HFF-Myc (cell line): Measurements from ENCODE around the gene PHC1.
"Not testable (repeated sequence)": the region's sequence is repeated elsewhere in the genome, so short reads cannot be mapped to it uniquely, and the experiment has no call there.

Experiments used
- DNase-seq: peaks from one replicate; pipeline ENCODE4 v3.0.0-alpha.2; 2011; ENCODE audit warnings: low read depth; ENCODE audit errors: extremely low read depth
- H3K4me3 ChIP-seq: replicated peaks from 2 replicates; pipeline ENCODE4 v1.5.1; 2011; ENCODE audit warnings: low read depth, mild to moderate bottlenecking, control low read depth, low read length
- TF ChIP-seq, protein P1 (sequence below): IDR thresholded peaks from 2 replicates; pipeline ENCODE4 v1.5.1; 2012; ENCODE audit warnings: mild to moderate bottlenecking, low read depth, low read length, control low read depth; ENCODE audit errors: missing control alignments

PHC1 gene

GRCh38 chr12:8897081-8897480 lies 17.2 kb upstream of the PHC1 start:
- H3K4me3 ChIP-seq: no peak overlapping the region
- no peak for DNase-seq
- TF ChIP-seq, protein P1, sequence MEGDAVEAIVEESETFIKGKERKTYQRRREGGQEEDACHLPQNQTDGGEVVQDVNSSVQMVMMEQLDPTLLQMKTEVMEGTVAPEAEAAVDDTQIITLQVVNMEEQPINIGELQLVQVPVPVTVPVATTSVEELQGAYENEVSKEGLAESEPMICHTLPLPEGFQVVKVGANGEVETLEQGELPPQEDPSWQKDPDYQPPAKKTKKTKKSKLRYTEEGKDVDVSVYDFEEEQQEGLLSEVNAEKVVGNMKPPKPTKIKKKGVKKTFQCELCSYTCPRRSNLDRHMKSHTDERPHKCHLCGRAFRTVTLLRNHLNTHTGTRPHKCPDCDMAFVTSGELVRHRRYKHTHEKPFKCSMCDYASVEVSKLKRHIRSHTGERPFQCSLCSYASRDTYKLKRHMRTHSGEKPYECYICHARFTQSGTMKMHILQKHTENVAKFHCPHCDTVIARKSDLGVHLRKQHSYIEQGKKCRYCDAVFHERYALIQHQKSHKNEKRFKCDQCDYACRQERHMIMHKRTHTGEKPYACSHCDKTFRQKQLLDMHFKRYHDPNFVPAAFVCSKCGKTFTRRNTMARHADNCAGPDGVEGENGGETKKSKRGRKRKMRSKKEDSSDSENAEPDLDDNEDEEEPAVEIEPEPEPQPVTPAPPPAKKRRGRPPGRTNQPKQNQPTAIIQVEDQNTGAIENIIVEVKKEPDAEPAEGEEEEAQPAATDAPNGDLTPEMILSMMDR: no peak

GRCh38 chr12:8899830-8900229 lies 14.5 kb upstream of the PHC1 start:
- TF ChIP-seq, protein P1: no peak
- no peak for DNase-seq
- H3K4me3 ChIP-seq: no peak overlapping the region

- not testable (repeated sequence) for H3K4me3 ChIP-seq, DNase-seq
Measured at GRCh38 chr12:8902703-8903102, 11.6 kb upstream of the PHC1 start.

- TF ChIP-seq, protein P1: no peak
- DNase-seq: no peak
- no peak overlapping the region for H3K4me3 ChIP-seq
Measured at GRCh38 chr12:8903646-8904045, 10.7 kb upstream of the PHC1 start.

DNA sequence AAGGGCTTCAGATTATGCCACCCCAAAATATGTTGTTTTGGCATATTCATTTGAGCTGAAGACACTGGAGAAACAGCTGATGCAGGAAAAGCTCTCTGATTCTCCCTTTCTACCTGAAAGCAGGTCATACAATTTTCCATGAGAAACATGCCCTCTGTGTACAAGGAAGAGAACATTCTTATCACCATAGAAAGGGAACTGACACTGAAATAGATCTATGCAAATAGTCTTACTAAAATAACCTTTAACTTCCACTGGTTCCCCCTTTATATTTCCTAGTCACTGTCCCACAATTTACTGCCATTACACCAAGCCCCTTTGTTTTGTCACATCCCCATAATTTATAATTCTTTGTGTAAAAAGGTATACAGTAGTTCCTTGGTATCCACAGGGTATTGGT lies 9.6 kb upstream of the PHC1 start:
- TF ChIP-seq, protein P1: no peak
- no peak for DNase-seq
- no peak overlapping the region for H3K4me3 ChIP-seq

DNA sequence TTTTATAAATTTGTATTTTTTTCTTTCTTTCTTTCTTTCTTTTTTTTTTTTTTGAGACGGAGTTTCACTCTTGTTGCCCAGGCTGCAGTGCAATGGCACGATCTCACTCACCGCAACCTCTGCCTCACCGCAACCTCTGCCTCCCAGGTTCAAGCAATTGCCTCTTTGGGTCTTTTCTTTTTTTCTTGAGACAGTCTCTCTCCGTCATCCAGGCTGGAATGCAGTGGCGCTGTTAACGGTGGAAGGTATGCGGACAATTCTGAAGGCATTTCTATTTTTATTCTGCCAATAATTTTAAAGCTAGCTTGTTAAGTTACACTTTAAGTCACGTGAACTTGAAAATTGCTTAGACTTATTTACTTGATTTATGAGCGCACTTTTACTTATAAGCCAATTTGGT lies 8.8 kb upstream of the PHC1 start:
- no peak for DNase-seq
- H3K4me3 ChIP-seq: no peak overlapping the region
- TF ChIP-seq, protein P1: no peak

DNA sequence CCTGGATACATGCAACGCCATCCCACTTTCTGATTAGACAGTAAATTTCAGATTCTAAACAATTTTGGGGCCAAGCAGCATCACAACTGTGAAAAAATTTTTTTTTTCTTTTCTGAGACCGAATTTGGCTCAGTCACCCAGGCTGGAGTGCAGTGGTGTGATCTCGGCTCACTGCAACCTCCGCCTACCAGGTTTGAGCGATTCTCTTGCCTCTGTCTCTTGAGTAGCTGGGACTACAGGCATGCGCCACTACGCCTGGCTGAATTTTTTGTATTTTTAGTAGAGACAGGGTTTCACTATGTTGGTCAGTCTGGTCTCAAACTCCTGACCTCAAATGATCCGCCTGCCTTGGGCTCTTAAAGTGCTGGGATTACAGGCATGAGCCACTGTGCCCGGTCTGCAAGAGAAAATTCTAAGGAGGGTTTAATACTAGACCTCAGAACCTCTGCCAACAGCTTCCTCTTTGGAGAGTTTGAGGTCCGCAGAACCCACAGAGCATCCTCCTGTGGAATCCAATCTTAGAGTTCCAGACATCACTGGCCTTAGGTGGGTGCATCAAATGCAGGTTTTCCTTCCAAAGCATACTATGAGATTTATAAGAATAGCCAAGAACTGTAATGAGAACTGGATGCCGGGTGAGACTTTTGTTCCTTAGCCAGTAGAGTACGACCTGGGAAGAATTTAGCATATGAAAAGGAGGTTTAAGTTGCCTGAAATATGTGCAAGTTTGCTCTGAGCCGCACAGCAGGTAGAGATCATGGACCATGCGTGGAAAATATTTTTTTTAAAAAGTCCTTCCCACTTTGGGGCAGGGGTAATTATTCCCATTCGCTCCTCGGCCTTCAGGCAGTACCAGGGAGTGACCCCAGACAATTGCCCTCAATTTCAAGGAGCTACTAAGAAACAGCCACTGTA lies 7.8 kb upstream of the PHC1 start:
- TF ChIP-seq, protein P1: no peak
- no peak for DNase-seq
- H3K4me3 ChIP-seq: no peak overlapping the region
